Smooth muscle cell (in vitro differentiated cells): Measurements from ENCODE around the gene IQSEC3. TPM values are rescaled to one million over a fixed set of nuclear protein-coding genes. Genes with fewer than 3 reads are reported as not detected.
"Not testable (repeated sequence)": the region's sequence is repeated elsewhere in the genome, so short reads cannot be mapped to it uniquely, and the experiment has no call there.

Experiments
- DNase-seq: peaks from one replicate; lab custom pipeline; 2025; ENCODE audit not compliant: unreplicated experiment; lab: John Stamatoyannopoulos, UW
- H2AFZ ChIP-seq: fragments of 200-600 bp; sonication (generic); 2 replicates; pipeline ENCODE4 v1.6.0; 2016; ENCODE audit warnings: antibody characterized with exemption, low read depth, mild to moderate bottlenecking
- H3F3A ChIP-seq: fragments of 200-600 bp; sonication (generic); 2 replicates; pipeline ENCODE4 v1.6.0; 2017; ENCODE audit warnings: antibody characterized with exemption, low read depth
- H3K27ac ChIP-seq: fragments of 200-600 bp; sonication (generic); 2 replicates; pipeline ENCODE4 v1.5.1; 2016; ENCODE audit warnings: low read depth, mild to moderate bottlenecking
- H3K27me3 ChIP-seq: fragments of 200-600 bp; sonication (generic); 2 replicates; pipeline ENCODE4 v1.6.1; 2016; ENCODE audit warnings: low read depth, mild to moderate bottlenecking
- H3K36me3 ChIP-seq: fragments of 200-600 bp; sonication (generic); 2 replicates; pipeline ENCODE4 v1.5.1; 2016; ENCODE audit warnings: low read depth
- H3K4me1 ChIP-seq: fragments of 200-600 bp; sonication (generic); 2 replicates; pipeline ENCODE4 v1.5.1; 2016; ENCODE audit warnings: low read depth
- H3K4me2 ChIP-seq: fragments of 200-600 bp; sonication (generic); 2 replicates; pipeline ENCODE4 v1.6.0; 2016; ENCODE audit warnings: mild to moderate bottlenecking
- H3K4me3 ChIP-seq: fragments of 200-600 bp; sonication (generic); 2 replicates; pipeline ENCODE4 v1.5.1; 2016; ENCODE audit warnings: mild to moderate bottlenecking
- H3K79me2 ChIP-seq: fragments of 200-600 bp; sonication (generic); 2 replicates; pipeline ENCODE4 v1.6.0; 2016; ENCODE audit warnings: low read depth, mild to moderate bottlenecking
- H3K9ac ChIP-seq: fragments of 200-600 bp; sonication (generic); 2 replicates; pipeline ENCODE4 v1.6.0; 2016; ENCODE audit warnings: low read depth
- H3K9me3 ChIP-seq: fragments of 200-600 bp; sonication (generic); replicated peaks from 2 replicates; pipeline ENCODE4 v1.5.1; 2016; ENCODE audit warnings: low read depth
- H4K20me1 ChIP-seq: fragments of 200-600 bp; sonication (generic); 2 replicates; pipeline ENCODE4 v1.6.0; 2016; ENCODE audit warnings: low read depth
- WGBS: methylation state at CpG from one replicate; pipeline ENCODE4 v1.1.7; 2016; ENCODE audit warnings: low lambda C conversion rate; 5-methylcytosine and 5-hydroxymethylcytosine counted together
- polyA plus RNA-seq: library from polyadenylated mRNA; unstranded; fragments of >200 nt; fragmentation: Nextera tagmentation; extraction: Ambion mirVana; gene quantifications from 2 replicates; pipeline ENCODE4 v1.2.1, GENCODE V29; 2016
- total RNA-seq: library from RNA; depleted of rRNA; stranded (reverse); fragments of >200 nt; gene quantifications from 2 replicates; pipeline ENCODE4 v1.2.3, GENCODE V29; 2014
- TF ChIP-seq, protein P1 (sequence below): fragments of 200-600 bp; sonication (generic); IDR thresholded peaks from 2 replicates; pipeline ENCODE4 v1.5.1; 2017; ENCODE audit warnings: borderline replicate concordance, mild to moderate bottlenecking, antibody characterized with exemption; ENCODE audit not compliant: insufficient read depth, poor library complexity, severe bottlenecking

IQSEC3 gene
- total and polyA plus RNA-seq, 2 experiments from 2014 or later = 0.72 to 2.4 TPM

DNA sequence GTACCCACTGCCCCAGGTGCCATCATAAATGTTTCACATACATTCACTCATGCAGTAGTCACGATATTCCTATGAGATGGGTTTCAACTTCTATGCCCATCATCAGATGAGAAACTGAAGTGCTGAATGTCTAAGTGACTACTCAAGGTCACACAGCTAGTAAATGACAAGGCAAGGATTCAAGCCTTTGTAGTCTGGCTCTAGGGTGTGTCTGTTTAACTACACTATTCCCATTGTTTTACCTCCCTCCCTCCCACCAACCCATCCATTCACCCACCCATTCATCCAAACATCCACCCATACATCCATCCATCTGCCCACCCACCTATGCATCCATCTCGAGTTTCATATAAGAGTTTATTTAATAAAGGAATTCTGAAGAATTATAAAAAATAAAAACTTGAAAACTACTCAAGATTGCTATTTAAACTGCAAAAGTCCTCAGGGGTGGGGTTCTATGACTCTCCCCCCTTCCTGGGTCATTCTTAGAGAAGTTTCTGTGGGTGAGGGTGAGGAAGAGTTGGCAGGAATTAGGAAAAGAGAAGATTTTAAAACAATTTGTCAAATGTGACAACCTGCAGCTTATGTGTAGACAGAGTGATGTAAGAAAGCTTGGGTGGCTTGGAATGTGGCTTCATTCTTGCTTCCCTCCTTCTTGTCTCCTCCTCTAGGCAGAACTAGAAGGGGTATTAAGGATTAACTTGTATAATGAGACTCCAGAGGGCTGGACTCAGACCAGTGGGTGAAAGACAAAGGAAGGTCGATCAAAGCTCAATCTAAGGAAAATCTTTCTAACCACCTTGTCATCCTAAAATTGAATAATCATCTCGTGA lies 13.4 kb upstream of the IQSEC3 start:
- not testable (repeated sequence) for H3K79me2 ChIP-seq, H3K4me2 ChIP-seq, H3K36me3 ChIP-seq, DNase-seq, H3K9me3 ChIP-seq, H3K9ac ChIP-seq, H3F3A ChIP-seq, H3K27me3 ChIP-seq, H3K4me3 ChIP-seq, H3K4me1 ChIP-seq, H3K27ac ChIP-seq, H2AFZ ChIP-seq, H4K20me1 ChIP-seq
- WGBS = 73% methylated on average over 4 of the region's 4 CpGs

DNA sequence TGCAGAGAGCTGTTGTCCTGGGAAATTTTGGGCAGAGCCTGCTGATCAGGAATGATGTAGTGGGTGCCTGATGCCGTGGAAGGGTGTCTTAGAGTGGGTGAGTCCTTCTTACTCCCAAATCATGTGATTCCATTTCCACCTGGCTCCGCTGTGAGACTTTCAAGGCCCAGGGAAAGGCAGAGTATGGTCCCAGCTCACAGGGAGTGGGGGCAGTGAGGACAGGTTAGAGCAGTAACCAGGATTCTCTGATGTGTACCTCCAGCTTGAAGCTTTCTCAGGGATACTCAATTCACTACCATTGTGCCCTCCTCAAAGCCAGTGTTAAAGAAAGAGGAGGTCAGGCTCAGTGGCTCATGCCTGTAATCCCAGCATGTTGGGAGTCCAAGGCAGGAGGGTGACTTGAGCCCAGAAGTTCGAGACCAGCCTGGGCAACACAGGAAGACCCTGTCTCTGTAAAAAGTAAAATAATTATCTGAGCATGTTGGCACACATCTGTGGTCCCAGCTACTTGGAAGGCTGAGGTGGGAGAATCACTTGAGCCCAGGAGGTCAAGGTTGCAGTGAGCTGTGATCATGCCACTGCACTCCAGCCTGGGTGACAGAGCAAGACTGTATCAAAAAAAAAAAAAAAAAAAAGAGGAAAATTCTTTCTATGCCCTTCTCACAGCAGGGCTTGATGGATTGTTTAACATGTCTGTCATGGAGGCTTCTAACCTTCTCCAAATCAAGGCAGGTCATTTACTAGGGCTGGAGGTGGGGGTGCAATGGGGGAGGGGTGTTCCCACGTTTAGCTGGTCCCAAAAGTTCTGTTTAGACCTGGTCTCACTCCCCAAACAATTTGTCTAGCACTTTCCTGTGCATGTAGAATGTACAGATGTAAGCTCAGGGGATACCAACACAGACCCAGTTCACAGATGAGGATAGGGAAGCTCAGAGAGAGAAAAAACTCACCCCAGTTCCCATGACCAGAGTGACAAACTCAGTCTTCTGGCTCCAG lies 12.5 kb upstream of the IQSEC3 start:
- 56% methylated on average over 4 of the region's 4 CpGs for WGBS

DNA sequence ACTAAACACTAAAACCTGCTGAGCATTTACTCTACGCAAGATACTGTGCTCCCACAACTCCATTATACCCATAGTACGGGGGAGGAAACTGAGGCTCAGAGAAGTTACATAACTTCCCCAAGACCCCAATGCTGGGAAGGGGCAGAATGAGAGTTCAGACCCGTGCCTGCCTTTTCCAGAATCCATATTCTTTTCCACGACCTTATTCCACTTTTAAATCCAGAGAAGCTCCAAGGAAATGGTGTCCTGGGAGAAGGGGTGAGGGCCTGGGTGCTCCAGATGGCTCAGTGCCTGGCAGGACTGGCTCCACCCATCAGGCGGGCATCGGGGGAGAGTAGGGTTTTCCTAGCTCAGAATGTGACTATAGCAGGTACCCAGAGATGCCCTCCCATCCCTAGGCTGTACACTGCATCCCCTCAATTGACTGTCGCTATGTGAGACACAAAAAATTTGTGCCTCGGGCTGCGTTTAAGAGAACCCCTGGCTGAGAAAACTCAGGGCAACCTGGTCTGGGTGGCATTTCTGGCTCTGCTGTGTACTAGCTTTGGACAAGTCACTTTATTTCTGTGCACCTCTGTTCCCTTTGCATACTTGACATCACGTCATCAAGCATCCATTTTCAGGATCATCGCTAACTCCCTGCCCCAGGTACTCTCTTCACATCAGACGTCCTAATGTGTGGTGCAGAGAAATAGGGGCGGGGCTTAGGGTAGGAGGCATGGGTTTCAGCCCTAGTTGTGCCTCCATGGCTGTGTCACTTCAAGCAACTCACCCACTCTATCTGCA lies 11.6 kb upstream of the IQSEC3 start:
- Histone ChIP-seq H3K27ac (no peak overlapping the region), H3K27me3 (peaks cover 8% of the 10 kb centered on the region), H3K4me2 (no peak overlapping the region), H3K9me3 (peaks cover 6% of the 10 kb centered on the region), H3K9ac (no peak overlapping the region), H3K36me3 (no peaks in the 10 kb centered on the region), H3K4me3 (no peak overlapping the region), H2AFZ (no peak overlapping the region), H3K79me2 (no peaks in the 10 kb centered on the region), H3F3A (no peaks in the 10 kb centered on the region), H4K20me1 (no peaks in the 10 kb centered on the region), H3K4me1 (peaks cover 9% of the 10 kb centered on the region)
- TF ChIP-seq, protein P1, sequence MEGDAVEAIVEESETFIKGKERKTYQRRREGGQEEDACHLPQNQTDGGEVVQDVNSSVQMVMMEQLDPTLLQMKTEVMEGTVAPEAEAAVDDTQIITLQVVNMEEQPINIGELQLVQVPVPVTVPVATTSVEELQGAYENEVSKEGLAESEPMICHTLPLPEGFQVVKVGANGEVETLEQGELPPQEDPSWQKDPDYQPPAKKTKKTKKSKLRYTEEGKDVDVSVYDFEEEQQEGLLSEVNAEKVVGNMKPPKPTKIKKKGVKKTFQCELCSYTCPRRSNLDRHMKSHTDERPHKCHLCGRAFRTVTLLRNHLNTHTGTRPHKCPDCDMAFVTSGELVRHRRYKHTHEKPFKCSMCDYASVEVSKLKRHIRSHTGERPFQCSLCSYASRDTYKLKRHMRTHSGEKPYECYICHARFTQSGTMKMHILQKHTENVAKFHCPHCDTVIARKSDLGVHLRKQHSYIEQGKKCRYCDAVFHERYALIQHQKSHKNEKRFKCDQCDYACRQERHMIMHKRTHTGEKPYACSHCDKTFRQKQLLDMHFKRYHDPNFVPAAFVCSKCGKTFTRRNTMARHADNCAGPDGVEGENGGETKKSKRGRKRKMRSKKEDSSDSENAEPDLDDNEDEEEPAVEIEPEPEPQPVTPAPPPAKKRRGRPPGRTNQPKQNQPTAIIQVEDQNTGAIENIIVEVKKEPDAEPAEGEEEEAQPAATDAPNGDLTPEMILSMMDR = no peak
- no peak for DNase-seq
- 71% methylated on average over 13 of the region's 13 CpGs for WGBS

More for the DNA sequence above, 12.5 kb upstream of the IQSEC3 start:
- no peak overlapping the region for H3K9ac ChIP-seq
- peaks cover 6% of the 10 kb centered on the region for H3K9me3 ChIP-seq
- no peaks in the 10 kb centered on the region for H3F3A ChIP-seq
- peaks cover 9% of the 10 kb centered on the region for H3K4me1 ChIP-seq
- TF ChIP-seq, protein P1 = no peak
- no peaks in the 10 kb centered on the region for H3K79me2 ChIP-seq
- H3K36me3 ChIP-seq = no peaks in the 10 kb centered on the region
- H4K20me1 ChIP-seq = no peaks in the 10 kb centered on the region
- H3K27me3 ChIP-seq = peaks cover 8% of the 10 kb centered on the region
- no peak overlapping the region for H3K27ac ChIP-seq
- no peak overlapping the region for H3K4me2 ChIP-seq
- no peak overlapping the region for H3K4me3 ChIP-seq
- DNase-seq = no peak
- no peak overlapping the region for H2AFZ ChIP-seq
